ENCODE results near the gene PLAAT4. TPM values are rescaled to one million over a fixed set of nuclear protein-coding genes. Genes with fewer than 3 reads are reported as not detected.

The PLAAT4 gene
- total RNA-seq, 1 donor from 2014 or later, result 15.5 TPM

DNA sequence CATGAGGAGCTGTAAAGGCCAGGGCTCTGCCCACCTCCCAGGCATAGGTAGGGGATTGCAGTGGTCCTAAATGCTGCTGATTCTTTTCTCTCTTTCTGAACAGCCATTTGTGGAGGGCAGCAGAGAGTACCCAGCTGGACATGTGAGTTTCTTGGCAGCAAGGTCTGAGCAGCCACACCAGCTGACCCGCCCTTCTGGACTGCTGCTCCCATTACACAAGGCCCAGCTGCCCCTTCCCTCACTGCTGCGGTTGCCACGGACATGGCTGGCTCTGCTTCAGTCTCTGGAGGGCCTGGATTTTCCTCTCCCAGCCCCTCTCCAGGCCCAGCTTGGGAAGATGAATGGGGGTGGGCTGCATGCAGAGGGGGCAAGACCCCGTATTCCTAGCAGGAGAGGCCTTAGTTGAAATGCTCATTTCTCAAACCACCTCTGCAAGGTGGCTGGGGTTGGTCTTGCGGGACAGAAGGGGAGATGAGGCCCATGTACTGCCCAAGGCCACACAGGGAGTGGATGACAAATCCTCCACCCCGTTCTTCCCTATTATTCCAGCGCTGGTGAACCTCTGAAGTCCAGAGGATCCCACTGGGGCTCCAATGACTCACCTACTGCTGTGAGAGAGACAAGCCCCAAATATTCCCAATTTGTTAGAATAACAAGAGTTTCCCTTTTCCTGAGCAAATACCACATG, 26.1 kb upstream of the PLAAT4 start:
- DNase-seq, result peak; percentile 37
- H3K9me3 ChIP-seq (replicated peaks), result no peaks in the 10 kb centered on the region
- TF ChIP-seq, protein P1, sequence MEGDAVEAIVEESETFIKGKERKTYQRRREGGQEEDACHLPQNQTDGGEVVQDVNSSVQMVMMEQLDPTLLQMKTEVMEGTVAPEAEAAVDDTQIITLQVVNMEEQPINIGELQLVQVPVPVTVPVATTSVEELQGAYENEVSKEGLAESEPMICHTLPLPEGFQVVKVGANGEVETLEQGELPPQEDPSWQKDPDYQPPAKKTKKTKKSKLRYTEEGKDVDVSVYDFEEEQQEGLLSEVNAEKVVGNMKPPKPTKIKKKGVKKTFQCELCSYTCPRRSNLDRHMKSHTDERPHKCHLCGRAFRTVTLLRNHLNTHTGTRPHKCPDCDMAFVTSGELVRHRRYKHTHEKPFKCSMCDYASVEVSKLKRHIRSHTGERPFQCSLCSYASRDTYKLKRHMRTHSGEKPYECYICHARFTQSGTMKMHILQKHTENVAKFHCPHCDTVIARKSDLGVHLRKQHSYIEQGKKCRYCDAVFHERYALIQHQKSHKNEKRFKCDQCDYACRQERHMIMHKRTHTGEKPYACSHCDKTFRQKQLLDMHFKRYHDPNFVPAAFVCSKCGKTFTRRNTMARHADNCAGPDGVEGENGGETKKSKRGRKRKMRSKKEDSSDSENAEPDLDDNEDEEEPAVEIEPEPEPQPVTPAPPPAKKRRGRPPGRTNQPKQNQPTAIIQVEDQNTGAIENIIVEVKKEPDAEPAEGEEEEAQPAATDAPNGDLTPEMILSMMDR (IDR thresholded peaks at IDR 0.05; ENCODE audit: borderline replicate concordance), result no peak
- intact Hi-C loops (cut with micrococcal nuclease), result no loop called here
- H3K27me3 ChIP-seq (ENCODE audit: low read depth), result no peaks in the 10 kb centered on the region
- H3K36me3 ChIP-seq, result no peaks in the 10 kb centered on the region
- peak overlapping the region; percentile 55 for H3K27ac ChIP-seq (replicated peaks)
- H3K4me3 ChIP-seq, result no peak overlapping the region
- H3K4me1 ChIP-seq, result peaks cover 25% of the 10 kb centered on the region

DNA sequence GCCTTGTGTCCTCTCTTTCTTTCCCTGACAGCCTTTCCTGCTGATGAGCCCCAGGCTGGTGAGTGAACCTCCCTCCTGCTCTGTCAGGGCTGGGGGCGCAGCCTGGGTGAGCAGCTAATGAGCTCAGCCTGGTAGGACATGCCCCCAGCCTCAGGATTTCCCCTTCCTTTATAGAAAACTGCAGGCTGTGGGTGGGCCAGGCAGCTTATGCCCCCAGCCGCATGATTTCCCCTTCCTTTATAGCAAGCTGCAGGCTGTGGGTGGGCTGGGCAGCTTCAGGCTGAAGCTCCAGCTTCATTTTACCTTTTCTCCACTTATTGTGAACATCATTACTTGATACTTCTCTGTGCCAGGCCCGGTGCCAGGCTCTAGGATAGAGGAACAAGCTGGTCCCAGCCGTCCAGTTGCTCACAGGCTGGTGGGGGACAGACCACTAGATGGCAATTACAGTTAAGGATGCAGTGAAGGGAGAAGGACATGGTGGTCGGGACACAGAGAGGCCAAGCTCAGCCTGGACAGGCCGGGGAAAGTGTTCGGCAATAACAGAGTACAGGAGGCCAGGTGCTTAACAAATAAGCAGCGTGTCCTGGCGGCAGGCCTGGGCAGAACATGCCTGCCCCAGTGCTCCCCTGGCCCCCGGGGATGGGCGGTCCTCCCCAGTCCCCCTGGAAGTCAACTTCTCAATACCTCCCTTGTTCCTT, 25.4 kb upstream of the PLAAT4 start:
- H3K4me3 ChIP-seq, result no peak overlapping the region
- intact Hi-C loops (cut with micrococcal nuclease), result no loop called here
- DNase-seq, result no peak
- no peaks in the 10 kb centered on the region for H3K36me3 ChIP-seq
- H3K4me1 ChIP-seq, result peaks cover 18% of the 10 kb centered on the region
- H3K27me3 ChIP-seq (ENCODE audit: low read depth), result no peaks in the 10 kb centered on the region
- H3K27ac ChIP-seq (replicated peaks), result peak overlapping the region; percentile 55
- no peaks in the 10 kb centered on the region for H3K9me3 ChIP-seq (replicated peaks)
- TF ChIP-seq, protein P1 (IDR thresholded peaks at IDR 0.05; ENCODE audit: borderline replicate concordance), result no peak

DNA sequence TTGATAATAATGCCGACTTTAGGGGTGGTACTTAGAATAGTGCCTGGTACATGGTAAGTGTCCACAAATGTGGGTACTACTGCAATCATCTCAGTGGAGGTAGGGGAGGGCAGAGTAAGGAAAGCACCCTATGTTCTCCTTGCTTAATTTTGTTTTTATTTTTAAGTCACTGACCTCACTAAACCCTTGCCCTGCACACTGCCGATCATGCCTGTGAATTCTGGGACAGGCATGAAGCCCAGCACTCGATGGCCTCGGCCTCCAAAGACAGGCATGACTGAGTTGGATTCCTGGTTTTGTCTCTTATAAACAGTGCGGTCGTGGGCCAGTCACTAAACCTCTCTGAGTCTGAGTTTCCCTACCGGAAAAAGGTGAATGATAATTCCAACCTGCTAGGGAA, 23.8 kb upstream of the PLAAT4 start:
- no peak overlapping the region for H3K27ac ChIP-seq (replicated peaks)
- H3K4me3 ChIP-seq, result no peak overlapping the region
- no peaks in the 10 kb centered on the region for H3K36me3 ChIP-seq
- TF ChIP-seq, protein P1 (IDR thresholded peaks at IDR 0.05; ENCODE audit: borderline replicate concordance), result no peak
- H3K4me1 ChIP-seq, result peaks cover 17% of the 10 kb centered on the region
- no peaks in the 10 kb centered on the region for H3K9me3 ChIP-seq (replicated peaks)
- no peaks in the 10 kb centered on the region for H3K27me3 ChIP-seq (ENCODE audit: low read depth)
- DNase-seq, result no peak
- intact Hi-C loops (cut with micrococcal nuclease), result no loop called here

DNA sequence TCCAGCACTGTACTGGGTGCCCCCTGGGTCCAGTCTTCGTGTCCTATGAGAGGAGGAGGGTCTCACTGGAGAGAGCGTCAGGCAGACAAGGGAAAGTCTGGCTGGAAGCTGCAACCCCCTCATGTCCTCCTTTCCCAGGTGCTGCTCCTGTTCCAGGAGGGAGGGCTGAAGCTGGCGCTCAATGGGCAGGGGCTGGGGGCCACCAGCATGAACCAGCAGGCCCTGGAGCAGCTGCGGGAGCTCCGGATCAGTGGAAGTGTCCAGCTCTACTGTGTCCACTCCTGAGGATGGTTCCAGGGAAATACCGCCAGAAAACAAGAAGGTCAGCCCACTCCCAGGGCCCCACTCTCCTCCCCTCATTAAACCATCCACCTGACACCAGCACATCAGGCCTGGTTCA, 20.5 kb upstream of the PLAAT4 start:
- intact Hi-C loops (cut with micrococcal nuclease), result no loop called here
- H3K27me3 ChIP-seq (ENCODE audit: low read depth), result no peaks in the 10 kb centered on the region
- DNase-seq, result no peak
- TF ChIP-seq, protein P1 (IDR thresholded peaks at IDR 0.05; ENCODE audit: borderline replicate concordance), result no peak
- no peaks in the 10 kb centered on the region for H3K9me3 ChIP-seq (replicated peaks)
- H3K4me1 ChIP-seq, result peaks cover 4% of the 10 kb centered on the region
- no peaks in the 10 kb centered on the region for H3K36me3 ChIP-seq
- no peak overlapping the region for H3K4me3 ChIP-seq
- H3K27ac ChIP-seq (replicated peaks), result no peak overlapping the region

DNA sequence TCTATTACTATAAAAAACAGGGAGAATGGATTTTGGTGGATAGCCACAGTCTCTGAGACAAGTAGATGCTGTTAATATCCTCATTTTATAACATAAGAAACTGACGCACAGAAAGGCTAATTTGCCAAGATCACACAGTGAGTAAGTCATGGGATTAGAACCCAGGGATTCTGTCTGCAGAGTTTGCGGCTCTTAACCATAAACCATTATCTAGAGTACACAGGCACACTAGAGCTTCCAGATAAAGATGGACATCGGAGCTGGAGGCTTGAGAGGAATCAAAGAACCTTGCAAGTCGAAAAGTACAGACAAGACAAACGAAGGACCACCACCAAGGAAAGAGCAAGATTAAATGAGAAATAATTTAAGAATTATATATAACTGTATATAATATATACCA, 19.5 kb upstream of the PLAAT4 start:
- Histone ChIP-seq H3K4me1 (no peaks in the 10 kb centered on the region), H3K27ac (replicated peaks) (no peak overlapping the region), H3K9me3 (replicated peaks) (no peaks in the 10 kb centered on the region), H3K36me3 (no peaks in the 10 kb centered on the region), H3K27me3 (ENCODE audit: low read depth) (no peaks in the 10 kb centered on the region), H3K4me3 (no peak overlapping the region)
- no peak for DNase-seq
- TF ChIP-seq, protein P1 (IDR thresholded peaks at IDR 0.05; ENCODE audit: borderline replicate concordance), result no peak
- intact Hi-C loops (cut with micrococcal nuclease), result no loop called here
